HEK293 (cell line): Measurements from ENCODE around the gene HOMER1.
A peak's percentile ranks its signal among the peaks of the same experiment; 100 is the strongest.

Experiments
- CTCF ChIA-PET: fragments of 350-600 bp; formaldehyde crosslinking; extraction: SDS; loops from one replicate; lab custom pipeline; 2021; ENCODE audit warnings: antibody characterized with exemption; lab: Yijun Ruan, JAX
- POLR2A ChIA-PET: fragments of 300-600 bp; formaldehyde crosslinking; extraction: SDS; loops from one replicate; lab custom pipeline; 2020; ENCODE audit warnings: antibody characterized with exemption, inconsistent platforms; lab: Yijun Ruan, JAX
- H3K27ac ChIP-seq: fragments of 200-500 bp; sonication (Bioruptor generic); 2 replicates; pipeline ENCODE4 v1.5.1; 2014; ENCODE audit warnings: low read depth, low read length, control low read depth, inconsistent platforms; ENCODE audit errors: extremely low read depth
- H3K36me3 ChIP-seq, 2 experiments: fragments of 200-500 bp in 1 of 2; sonication (Bioruptor generic) in 1 of 2; 1 replicate in 1 of 2; 2 replicates in 1 of 2; pipeline ENCODE4 v1.5.1; 2014 to 2017; ENCODE audit warnings: inconsistent platforms in 2 of 2, low read length in 2 of 2; ENCODE audit not compliant: control insufficient read depth in 2 of 2, insufficient read depth in 1 of 2
- H3K4me1 ChIP-seq: fragments of 200-500 bp; sonication (Bioruptor generic); 2 replicates; pipeline ENCODE4 v1.5.1; 2014; ENCODE audit warnings: mild to moderate bottlenecking, low read length, inconsistent platforms; ENCODE audit not compliant: control insufficient read depth, insufficient read depth
- H3K4me3 ChIP-seq: 2 replicates; pipeline ENCODE4 v1.5.1; 2011; ENCODE audit warnings: low read depth, mild to moderate bottlenecking, control low read depth, low read length, moderate library complexity
- H3K9me3 ChIP-seq: fragments of 200-500 bp; sonication (Bioruptor generic); 2 replicates; pipeline ENCODE4 v1.5.1; 2014; ENCODE audit warnings: low read depth, low read length, inconsistent platforms; ENCODE audit not compliant: control insufficient read depth, insufficient read depth
- CTCF ChIP-seq: fragments of 450-650 bp; formaldehyde crosslinking; IDR thresholded peaks from 2 replicates; pipeline ENCODE4 v1.5.1; 2016; ENCODE audit warnings: missing biosample characterization, missing genetic modification characterization
- FEZF1 ChIP-seq: fragments of 450-650 bp; formaldehyde crosslinking; IDR thresholded peaks from 2 replicates; pipeline ENCODE4 v1.5.1; 2016; ENCODE audit warnings: missing biosample characterization, missing genetic modification characterization
- GLIS1 ChIP-seq: fragments of 450-650 bp; formaldehyde crosslinking; IDR thresholded peaks from 2 replicates; pipeline ENCODE4 v1.5.1; 2016; ENCODE audit warnings: missing biosample characterization, missing genetic modification characterization
- HIC1 ChIP-seq: fragments of 450-650 bp; formaldehyde crosslinking; IDR thresholded peaks from 2 replicates; pipeline ENCODE4 v1.5.1; 2016; ENCODE audit warnings: missing biosample characterization, missing genetic modification characterization
- KLF8 ChIP-seq: fragments of 450-650 bp; formaldehyde crosslinking; IDR thresholded peaks from 2 replicates; pipeline ENCODE4 v1.5.1; 2016; ENCODE audit warnings: missing biosample characterization, missing genetic modification characterization
- PRDM6 ChIP-seq: fragments of 450-650 bp; formaldehyde crosslinking; IDR thresholded peaks from 2 replicates; pipeline ENCODE4 v1.5.1; 2017; ENCODE audit warnings: missing biosample characterization, missing genetic modification characterization
- YY1 ChIP-seq: fragments of 450-650 bp; formaldehyde crosslinking; IDR thresholded peaks from 2 replicates; pipeline ENCODE4 v1.5.1; 2018; ENCODE audit warnings: missing biosample characterization, missing genetic modification characterization
- ZFP3 ChIP-seq: fragments of 450-650 bp; formaldehyde crosslinking; IDR thresholded peaks from 2 replicates; pipeline ENCODE4 v1.5.1; 2016; ENCODE audit warnings: low read depth, missing biosample characterization, missing genetic modification characterization
- ZNF174 ChIP-seq: fragments of 450-650 bp; formaldehyde crosslinking; IDR thresholded peaks from 2 replicates; pipeline ENCODE4 v1.5.0; 2017; ENCODE audit warnings: missing biosample characterization, mild to moderate bottlenecking, missing genetic modification characterization
- ZNF214 ChIP-seq: fragments of 450-650 bp; formaldehyde crosslinking; IDR thresholded peaks from 2 replicates; pipeline ENCODE4 v1.5.1; 2017; ENCODE audit warnings: missing biosample characterization, mild to moderate bottlenecking, missing genetic modification characterization, borderline replicate concordance
- ZNF280D ChIP-seq: fragments of 450-650 bp; formaldehyde crosslinking; IDR thresholded peaks from 2 replicates; pipeline ENCODE4 v1.5.1; 2016; ENCODE audit warnings: missing biosample characterization, missing genetic modification characterization
- ZNF302 ChIP-seq: fragments of 450-650 bp; formaldehyde crosslinking; IDR thresholded peaks from 2 replicates; pipeline ENCODE4 v1.5.1; 2016; ENCODE audit warnings: missing biosample characterization, missing genetic modification characterization, low read depth
- ZNF423 ChIP-seq: fragments of 450-650 bp; formaldehyde crosslinking; IDR thresholded peaks from 2 replicates; pipeline ENCODE4 v1.5.1; 2016; ENCODE audit warnings: missing biosample characterization, missing genetic modification characterization

HOMER1 gene

GRCh38 chr5:79484731-79485130, 29.2 kb downstream of the HOMER1 start:
- H3K9me3 ChIP-seq: no peaks in the 10 kb centered on the region
- no peak for TF ChIP-seq KLF8 (tag by site-specific recombination)
- no peak for TF ChIP-seq HIC1 (tag by site-specific recombination)
- no peak for TF ChIP-seq ZFP3 (tag by site-specific recombination)
- TF ChIP-seq CTCF: no peak
- TF ChIP-seq ZNF174 (tag by site-specific recombination): no peak
- no peak for TF ChIP-seq YY1
- TF ChIP-seq ZNF302: no peak
- no peak for TF ChIP-seq ZNF214 (tag by site-specific recombination)
- no peak for TF ChIP-seq ZNF423 (tag by site-specific recombination)
- TF ChIP-seq GLIS1 (tag by site-specific recombination): no peak
- TF ChIP-seq, all 188 proteins: peak for 0
- ChIA-PET POLR2A (no interaction called here), CTCF (no interaction called here)
- no peaks in the 10 kb centered on the region; a peak in 1 of 3 replicates for H3K36me3 ChIP-seq
- no peak overlapping the region for H3K27ac ChIP-seq
- peaks cover 14% of the 10 kb centered on the region for H3K4me1 ChIP-seq
- no peak overlapping the region for H3K4me3 ChIP-seq

- Histone ChIP-seq H3K27ac (no peak overlapping the region), H3K4me1 (peaks cover 9% of the 10 kb centered on the region; the same call in 1 of the 2 replicates)
- CTCF ChIA-PET: no interaction called here
- no peak for TF ChIP-seq ZNF280D (tag by site-specific recombination)
- TF ChIP-seq, all 188 proteins: peak for 0
- Histone ChIP-seq H3K4me3 (no peak overlapping the region), H3K36me3 (no peaks in the 10 kb centered on the region; a peak in 1 of 3 replicates), H3K9me3 (no peaks in the 10 kb centered on the region)
- POLR2A ChIA-PET: interaction anchor here (1.1 to 1.9 kb wide), 2 partner anchors 20 to 32 kb away, joined by 4 to 7 read pairs; partner anchors contain the start of gene HOMER1
Observed at GRCh38 chr5:79481574-79481973, 32.4 kb downstream of the HOMER1 start.

GRCh38 chr5:79480991-79481390, 32.9 kb downstream of the HOMER1 start:
- Histone ChIP-seq H3K9me3 (no peaks in the 10 kb centered on the region), H3K4me1 (peaks cover 9% of the 10 kb centered on the region; the same call in 1 of the 2 replicates), H3K4me3 (no peak overlapping the region), H3K27ac (no peak overlapping the region), H3K36me3 (no peaks in the 10 kb centered on the region; a peak in 1 of 3 replicates)
- ChIA-PET CTCF (no interaction called here), POLR2A (interaction anchor here (1.9 kb wide), 1 partner anchor 32 kb away, joined by 7 read pairs; the partner anchor contains the start of gene HOMER1)
- no peak for TF ChIP-seq FEZF1
- peak; percentile 48; the same call in 1 of the 2 replicates for TF ChIP-seq PRDM6
